C4-2B (cell line): ENCODE measurements around the gene XG.

Source experiments
- CTCF ChIP-seq: fragments of 450-650 bp; conservative IDR thresholded peaks from 2 replicates; pipeline ENCODE4 v1.5.1; 2017; ENCODE audit warnings: mild to moderate bottlenecking
- ZFX ChIP-seq: fragments of 450-650 bp; IDR thresholded peaks from 2 replicates; pipeline ENCODE4 v1.6.1; 2017

- TF ChIP-seq ZFX (no peak), CTCF (no peak)
Measured at GRCh38 chrX:2781698-2782097, 29.9 kb downstream of the XG start.
